Osteoblast (primary cell): ENCODE measurements around the gene POU2AF1. TPM values are rescaled to one million over a fixed set of nuclear protein-coding genes. Genes with fewer than 3 reads are reported as not detected.

Experiments
- DNase-seq: peaks from one replicate; pipeline ENCODE4 v3.0.0; 2011; ENCODE audit warnings: low spot score, mixed read lengths; ENCODE audit not compliant: insufficient read length; ENCODE audit errors: missing footprints
- H2AFZ ChIP-seq: 2 replicates; pipeline ENCODE4 v1.6.0; 2011; ENCODE audit warnings: mild to moderate bottlenecking, low read length
- H3K27ac ChIP-seq: 2 replicates; pipeline ENCODE4 v1.5.1; 2011; ENCODE audit warnings: mild to moderate bottlenecking, low read depth, low read length, moderate library complexity
- H3K27me3 ChIP-seq: 2 replicates; pipeline ENCODE4 v1.6.0; 2012; ENCODE audit warnings: mild to moderate bottlenecking, control low read depth, inconsistent platforms, low read length, moderate library complexity; ENCODE audit not compliant: insufficient read depth
- H3K36me3 ChIP-seq: 2 replicates; pipeline ENCODE4 v1.5.1; 2011; ENCODE audit warnings: mild to moderate bottlenecking, low read length, control low read depth, moderate library complexity; ENCODE audit not compliant: insufficient read depth
- H3K4me1 ChIP-seq: 2 replicates; pipeline ENCODE4 v1.5.1; 2011; ENCODE audit warnings: mild to moderate bottlenecking, low read length, control low read depth, moderate library complexity; ENCODE audit not compliant: insufficient read depth
- H3K4me2 ChIP-seq: 2 replicates; pipeline ENCODE4 v1.6.0; 2011; ENCODE audit warnings: mild to moderate bottlenecking, low read length; ENCODE audit not compliant: insufficient read depth
- H3K4me3 ChIP-seq: fragments of 200-600 bp; sonication (generic); 3 replicates; pipeline ENCODE4 v1.5.1; 2012; ENCODE audit warnings: mild to moderate bottlenecking, low read length, inconsistent platforms; ENCODE audit not compliant: insufficient read depth
- H3K79me2 ChIP-seq: 2 replicates; pipeline ENCODE4 v1.6.0; 2012; ENCODE audit warnings: mild to moderate bottlenecking, low read length, control low read depth, inconsistent platforms; ENCODE audit not compliant: insufficient read depth
- H3K9me3 ChIP-seq: 2 replicates; pipeline ENCODE4 v1.5.1; 2011; ENCODE audit warnings: low read depth, low read length, control low read depth
- H4K20me1 ChIP-seq: 2 replicates; pipeline ENCODE4 v1.6.0; 2012; ENCODE audit warnings: mild to moderate bottlenecking, low read length, control low read depth; ENCODE audit not compliant: insufficient read depth
- CTCF ChIP-seq: IDR thresholded peaks from 2 replicates; pipeline ENCODE4 v1.5.1; 2011; ENCODE audit warnings: mild to moderate bottlenecking, low read depth, low read length, moderate library complexity; ENCODE audit errors: extremely low read depth
- total RNA-seq: library from RNA; depleted of rRNA; stranded (reverse); fragments of >200 nt; gene quantifications from 2 replicates; pipeline ENCODE4 v1.2.3, GENCODE V29; 2012

Gene POU2AF1
- total RNA-seq, 1 donor, result not detected

GRCh38 chr11:111358038-111359001 lies 20.8 kb downstream of the POU2AF1 start:
- Histone ChIP-seq H3K27me3 (no peaks in the 10 kb centered on the region), H3K27ac (no peak overlapping the region), H3K4me2 (no peak overlapping the region), H2AFZ (no peak overlapping the region), H4K20me1 (no peaks in the 10 kb centered on the region), H3K79me2 (no peaks in the 10 kb centered on the region), H3K9me3 (no peaks in the 10 kb centered on the region), H3K36me3 (no peaks in the 10 kb centered on the region), H3K4me1 (no peaks in the 10 kb centered on the region), H3K4me3 (no peak overlapping the region)
- TF ChIP-seq CTCF, result no peak
- DNase-seq, result no peak

GRCh38 chr11:111357150-111358037 lies 21.7 kb downstream of the POU2AF1 start:
- Histone ChIP-seq H3K9me3 (no peaks in the 10 kb centered on the region), H2AFZ (no peak overlapping the region), H3K4me3 (no peak overlapping the region), H4K20me1 (no peaks in the 10 kb centered on the region), H3K27ac (no peak overlapping the region), H3K36me3 (no peaks in the 10 kb centered on the region), H3K4me1 (no peaks in the 10 kb centered on the region), H3K4me2 (no peak overlapping the region), H3K27me3 (no peaks in the 10 kb centered on the region), H3K79me2 (no peaks in the 10 kb centered on the region)
- no peak for DNase-seq
- TF ChIP-seq CTCF, result no peak

- H3K27me3 ChIP-seq, result peaks cover 2% of the 10 kb centered on the region
- no peak overlapping the region for H3K4me2 ChIP-seq
- no peak overlapping the region for H3K27ac ChIP-seq
- no peak for TF ChIP-seq CTCF
- H3K36me3 ChIP-seq, result no peaks in the 10 kb centered on the region
- no peak overlapping the region for H2AFZ ChIP-seq
- no peak overlapping the region for H3K4me3 ChIP-seq
- no peak for DNase-seq
- no peaks in the 10 kb centered on the region for H3K4me1 ChIP-seq
- H3K9me3 ChIP-seq, result no peaks in the 10 kb centered on the region
- no peaks in the 10 kb centered on the region for H4K20me1 ChIP-seq
- H3K79me2 ChIP-seq, result no peaks in the 10 kb centered on the region
Observed at GRCh38 chr11:111356660-111357048, 22.4 kb downstream of the POU2AF1 start.
